GM08714 (cell line): Measurements from ENCODE around the gene LAMB3.

Experiments used
- H3K4me3 ChIP-seq: fragments of 200-500 bp; sonication (Bioruptor generic); 2 replicates; pipeline ENCODE4 v1.5.1; 2014; ENCODE audit warnings: mild to moderate bottlenecking, low read length, inconsistent platforms
- ZNF274 ChIP-seq: IDR thresholded peaks from 2 replicates; pipeline ENCODE4 v1.6.1; 2012; ENCODE audit warnings: mild to moderate bottlenecking, low read depth, low read length

The LAMB3 gene

GRCh38 chr1:209609791-209610630, 42.2 kb downstream of the LAMB3 start:
- no peak for TF ChIP-seq ZNF274
- H3K4me3 ChIP-seq: no peak overlapping the region

- no peak overlapping the region for H3K4me3 ChIP-seq
- TF ChIP-seq ZNF274: no peak
Observed at GRCh38 chr1:209609041-209609790, 43.0 kb downstream of the LAMB3 start.

- no peak for TF ChIP-seq ZNF274
- H3K4me3 ChIP-seq: no peak overlapping the region
Observed at GRCh38 chr1:209607795-209608178, 44.4 kb downstream of the LAMB3 start.

DNA sequence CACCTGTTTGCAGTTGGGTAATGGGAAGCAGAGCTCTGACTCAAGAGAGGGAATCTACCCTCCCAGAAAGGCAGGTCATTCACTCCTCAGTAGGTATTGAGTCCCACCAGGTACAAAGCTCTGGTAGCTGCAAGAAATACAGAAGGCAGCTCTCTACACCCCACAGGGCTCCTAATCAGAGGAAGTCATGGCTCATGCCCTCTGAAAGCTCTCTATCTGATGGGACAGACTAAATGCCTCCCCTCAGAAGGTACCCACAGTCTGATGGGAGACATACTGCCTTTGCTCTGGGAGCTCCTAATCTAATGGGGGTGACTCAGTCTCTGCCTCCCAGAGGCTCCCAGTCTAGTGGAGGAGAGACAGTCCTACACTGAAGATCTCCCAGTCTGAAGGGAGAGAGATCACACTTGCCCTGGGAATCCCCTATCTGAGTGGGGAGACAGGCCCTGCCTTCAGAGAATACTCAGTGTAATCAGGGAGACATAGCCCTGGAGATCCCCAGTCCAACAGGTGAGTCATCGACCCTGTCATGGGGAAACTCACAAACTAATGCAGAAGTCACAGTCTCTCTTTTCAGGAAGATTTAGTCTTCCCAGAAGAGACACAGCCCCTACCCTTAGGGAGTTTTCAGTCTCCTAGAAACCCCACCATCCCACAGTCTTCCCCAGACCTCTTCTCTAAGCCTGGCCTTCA, 45.0 kb downstream of the LAMB3 start:
- no peak for TF ChIP-seq ZNF274
- H3K4me3 ChIP-seq: no peak overlapping the region

DNA sequence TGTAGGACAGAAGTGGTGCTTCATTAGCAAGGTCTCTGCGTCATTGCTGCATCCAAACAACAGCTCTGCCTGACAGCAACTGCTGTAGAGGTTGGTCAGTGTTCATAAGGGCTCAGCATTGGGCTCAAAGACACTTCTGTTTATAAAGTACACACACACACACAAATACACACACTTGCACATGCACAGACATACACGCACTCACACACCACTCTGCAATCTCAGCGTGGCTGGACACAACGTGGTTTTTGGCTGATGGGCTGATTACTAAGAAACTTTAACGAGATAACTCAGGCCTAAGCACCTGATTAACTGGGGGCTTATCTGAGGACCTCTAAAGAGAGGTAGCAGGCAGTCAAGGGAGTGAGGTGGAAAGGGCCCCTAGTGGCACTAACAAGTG, 48.3 kb downstream of the LAMB3 start:
- H3K4me3 ChIP-seq: no peak overlapping the region
- no peak for TF ChIP-seq ZNF274

GRCh38 chr1:209601809-209602657, 50.2 kb downstream of the LAMB3 start:
- no peak overlapping the region for H3K4me3 ChIP-seq
- no peak for TF ChIP-seq ZNF274

- H3K4me3 ChIP-seq: no peak overlapping the region
- no peak for TF ChIP-seq ZNF274
Observed at GRCh38 chr1:209600541-209600940, 51.7 kb downstream of the LAMB3 start.

- no peak for TF ChIP-seq ZNF274
- H3K4me3 ChIP-seq: no peak overlapping the region
Observed at GRCh38 chr1:209598227-209598626, 54.0 kb downstream of the LAMB3 start.

DNA sequence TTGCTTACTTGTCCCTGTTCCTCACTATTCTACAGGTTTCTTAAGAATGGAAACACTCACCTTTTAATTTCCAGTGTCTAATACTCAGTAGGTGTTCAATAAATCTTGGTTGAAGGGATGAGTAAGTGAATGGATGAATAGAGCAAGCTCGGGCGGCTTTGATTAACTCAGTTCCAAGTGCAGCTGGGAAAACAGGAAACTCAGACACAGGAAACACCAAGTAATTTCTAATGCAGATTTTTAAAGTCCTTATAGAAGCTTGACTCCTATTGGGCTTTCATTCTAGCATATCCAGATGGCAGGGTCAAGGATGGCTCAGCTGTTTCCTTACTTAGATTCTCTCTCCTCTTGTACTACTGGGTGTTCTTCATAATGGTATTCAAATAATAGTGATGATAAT, 54.7 kb downstream of the LAMB3 start:
- no peak for TF ChIP-seq ZNF274
- H3K4me3 ChIP-seq: no peak overlapping the region

DNA sequence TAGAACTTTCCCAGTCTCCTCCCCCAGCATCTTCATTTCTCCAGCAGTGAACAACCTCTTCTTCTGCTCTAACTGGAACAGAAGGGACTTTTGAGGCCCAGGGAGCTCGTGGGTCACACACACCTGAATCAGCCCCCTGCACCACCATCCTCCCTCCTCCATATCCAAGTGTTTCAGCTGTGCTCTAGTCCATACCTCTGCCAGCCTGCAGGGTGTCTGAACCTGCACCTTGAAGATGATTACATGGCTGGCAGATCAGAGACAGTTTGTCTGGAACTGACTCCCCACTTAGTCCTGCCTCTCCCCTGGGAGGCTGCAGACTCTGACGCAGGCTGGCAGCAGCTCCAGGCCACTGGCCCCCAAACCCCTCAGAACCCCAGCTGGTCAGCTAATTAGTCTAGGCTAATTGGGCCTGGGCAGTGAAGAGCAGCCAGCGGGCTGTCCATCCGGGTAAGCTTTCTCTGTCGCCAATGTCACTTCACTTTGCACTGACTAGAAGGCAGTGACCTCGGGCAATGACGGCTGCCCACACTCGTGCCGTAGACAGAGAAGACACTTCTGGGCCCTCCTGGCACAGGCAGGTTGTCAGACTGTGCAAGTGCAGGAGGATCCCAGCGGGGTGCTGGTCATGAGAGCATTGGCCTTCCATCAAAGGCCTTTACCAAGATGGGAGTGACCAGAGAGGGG, 56.5 kb downstream of the LAMB3 start:
- H3K4me3 ChIP-seq: no peak overlapping the region
- no peak for TF ChIP-seq ZNF274

DNA sequence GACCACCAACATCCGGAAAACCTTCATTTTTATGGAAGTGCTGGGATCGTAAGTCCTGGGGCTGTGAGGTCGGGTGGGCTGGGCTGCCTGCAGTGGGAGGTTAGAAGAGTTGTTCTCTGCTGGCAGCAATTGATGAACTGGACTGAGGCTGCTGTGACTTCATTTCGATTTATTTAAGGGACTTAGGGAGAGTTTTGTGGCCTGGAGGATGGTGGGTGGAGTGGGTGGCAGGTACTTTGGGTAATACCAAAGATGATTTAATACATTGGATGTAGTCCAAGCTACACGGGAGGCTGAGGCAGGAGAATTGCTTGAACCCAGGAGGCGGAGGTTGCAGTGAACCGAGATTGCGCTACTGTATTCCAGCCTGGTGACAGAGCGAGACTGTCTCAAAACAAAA, 57.2 kb downstream of the LAMB3 start:
- no peak for TF ChIP-seq ZNF274
- no peak overlapping the region for H3K4me3 ChIP-seq

GRCh38 chr1:209594440-209594839, 57.8 kb downstream of the LAMB3 start:
- TF ChIP-seq ZNF274: no peak
- no peak overlapping the region for H3K4me3 ChIP-seq

- TF ChIP-seq ZNF274: no peak
- no peak overlapping the region for H3K4me3 ChIP-seq
Observed at GRCh38 chr1:209593747-209594146, 58.5 kb downstream of the LAMB3 start.
